ENCODE measurements around the gene ECSCR.
A peak's percentile ranks its signal among the peaks of the same experiment; 100 is the strongest.
"Not testable (repeated sequence)": the region's sequence is repeated elsewhere in the genome, so short reads cannot be mapped to it uniquely, and the experiment has no call there.

Gene ECSCR

GRCh38 chr5:139462586-139463276 is at the start of gene ECSCR:
Gene ECSCR, minus strand, starts transcription at chr5:139462743. Its CDS starts 73 bp downstream, at chr5:139462670.
- no peak within 1 kb of the TSS for H3K4me3 ChIP-seq (ENCODE audit: low read depth, low read length)

GRCh38 chr5:139504722-139505121 is 42.2 kb upstream of the ECSCR start:
- H3K4me3 ChIP-seq (ENCODE audit: low read depth, low read length) = not testable (repeated sequence)

GRCh38 chr5:139503879-139504278 is 41.3 kb upstream of the ECSCR start:
- peak overlapping the region; percentile 24 for H3K4me3 ChIP-seq (ENCODE audit: low read depth, low read length)

- not testable (repeated sequence) for H3K4me3 ChIP-seq (ENCODE audit: low read depth, low read length)
These were observed 40.7 kb upstream of the ECSCR start for GRCh38 chr5:139503036-139503817.

- H3K4me3 ChIP-seq (ENCODE audit: low read depth, low read length) = no peak overlapping the region
These were observed 38.8 kb upstream of the ECSCR start for GRCh38 chr5:139501381-139501780.

GRCh38 chr5:139495638-139496435 is 33.3 kb upstream of the ECSCR start:
- H3K4me3 ChIP-seq (ENCODE audit: low read depth, low read length) = no peak overlapping the region

- no peak overlapping the region for H3K4me3 ChIP-seq (ENCODE audit: low read depth, low read length)
These were observed 32.3 kb upstream of the ECSCR start for GRCh38 chr5:139494832-139495231.

GRCh38 chr5:139494256-139494655 is 31.7 kb upstream of the ECSCR start:
- no peak overlapping the region for H3K4me3 ChIP-seq (ENCODE audit: low read depth, low read length)

GRCh38 chr5:139492700-139493192 is 30.2 kb upstream of the ECSCR start:
- no peak overlapping the region for H3K4me3 ChIP-seq (ENCODE audit: low read depth, low read length)

GRCh38 chr5:139488260-139488659 is 25.7 kb upstream of the ECSCR start:
- no peak overlapping the region for H3K4me3 ChIP-seq (ENCODE audit: low read depth, low read length)

- no peak overlapping the region for H3K4me3 ChIP-seq (ENCODE audit: low read depth, low read length)
These were observed 23.7 kb upstream of the ECSCR start for GRCh38 chr5:139486201-139486600.

- not testable (repeated sequence) for H3K4me3 ChIP-seq (ENCODE audit: low read depth, low read length)
These were observed 20.3 kb upstream of the ECSCR start for GRCh38 chr5:139482890-139483208.

GRCh38 chr5:139482050-139482889 is 19.7 kb upstream of the ECSCR start, which contains the start of gene STING1:
Gene STING1, minus strand, starts transcription at chr5:139482758. Its CDS starts 1,054 bp downstream, at chr5:139481704.
- no peak within 1 kb of the TSS for H3K4me3 ChIP-seq (ENCODE audit: low read depth, low read length)

GRCh38 chr5:139481580-139482049 is 19.1 kb upstream of the ECSCR start:
- no peak overlapping the region for H3K4me3 ChIP-seq (ENCODE audit: low read depth, low read length)

- no peak overlapping the region for H3K4me3 ChIP-seq (ENCODE audit: low read depth, low read length)
These were observed 18.6 kb upstream of the ECSCR start for GRCh38 chr5:139481122-139481533.

- not testable (repeated sequence) for H3K4me3 ChIP-seq (ENCODE audit: low read depth, low read length)
These were observed 17.2 kb upstream of the ECSCR start for GRCh38 chr5:139479729-139480128.

- H3K4me3 ChIP-seq (ENCODE audit: low read depth, low read length) = not testable (repeated sequence)
These were observed 16.3 kb upstream of the ECSCR start for GRCh38 chr5:139478657-139479423.

GRCh38 chr5:139475865-139476617 is 13.5 kb upstream of the ECSCR start:
- no peak overlapping the region for H3K4me3 ChIP-seq (ENCODE audit: low read depth, low read length)

All from iPS-11a (cell line).